Ishikawa (cell line): ENCODE data around the gene SLC22A15.

Experiments used
- CEBPB ChIP-seq: IDR thresholded peaks from 2 replicates; pipeline ENCODE4 v1.6.1; 2012
- EP300 ChIP-seq: IDR thresholded peaks from 2 replicates; pipeline ENCODE4 v1.6.1; 2012; ENCODE audit warnings: borderline replicate concordance
- FOXM1 ChIP-seq: IDR thresholded peaks from 2 replicates; pipeline ENCODE4 v1.6.1; 2012; ENCODE audit warnings: low read depth, borderline replicate concordance
- TEAD4 ChIP-seq: IDR thresholded peaks from 2 replicates; pipeline ENCODE4 v1.6.1; 2012
- TF ChIP-seq, protein P1 (sequence below): IDR thresholded peaks from 2 replicates; pipeline ENCODE4 v1.6.1; 2012

DNA sequence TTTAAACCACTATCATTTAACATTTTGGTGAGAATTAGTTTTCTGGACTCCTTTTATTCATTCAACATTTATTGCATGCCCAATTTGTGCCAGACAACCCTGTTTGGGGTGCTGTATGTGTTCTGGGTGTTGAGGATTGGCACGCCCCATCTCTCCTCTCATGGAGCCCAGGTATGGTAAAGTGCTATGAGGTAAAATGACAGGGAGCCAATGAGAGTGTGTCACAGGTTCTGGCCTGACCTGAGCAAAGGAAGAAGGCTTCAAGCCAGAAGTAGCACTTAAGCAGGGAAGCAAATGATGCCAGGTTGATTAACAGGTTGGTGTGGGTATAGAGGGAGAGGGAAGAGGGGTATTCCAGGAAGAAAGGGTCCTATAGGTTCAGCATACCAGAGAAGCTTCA is 21.1 kb upstream of the SLC22A15 start:
- TF ChIP-seq TEAD4 (no peak), CEBPB (no peak), EP300 (no peak), FOXM1 (no peak)
- TF ChIP-seq, protein P1, sequence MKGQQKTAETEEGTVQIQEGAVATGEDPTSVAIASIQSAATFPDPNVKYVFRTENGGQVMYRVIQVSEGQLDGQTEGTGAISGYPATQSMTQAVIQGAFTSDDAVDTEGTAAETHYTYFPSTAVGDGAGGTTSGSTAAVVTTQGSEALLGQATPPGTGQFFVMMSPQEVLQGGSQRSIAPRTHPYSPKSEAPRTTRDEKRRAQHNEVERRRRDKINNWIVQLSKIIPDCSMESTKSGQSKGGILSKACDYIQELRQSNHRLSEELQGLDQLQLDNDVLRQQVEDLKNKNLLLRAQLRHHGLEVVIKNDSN: no peak
